ENCODE measurements around the gene OR4D9.
A peak's percentile ranks its signal among the peaks of the same experiment; 100 is the strongest.

OR4D9 gene

GRCh38 chr11:59550842-59551658, 39.7 kb downstream of the OR4D9 start:
- DNase-seq, result peak; percentile 91

- peak; percentile 54 for DNase-seq
Measured at GRCh38 chr11:59551659-59552521, 40.6 kb downstream of the OR4D9 start.

GRCh38 chr11:59552844-59553243, 41.5 kb downstream of the OR4D9 start:
- DNase-seq, result no peak

- no peak for DNase-seq
Measured at GRCh38 chr11:59553323-59553722, 42.0 kb downstream of the OR4D9 start.

GRCh38 chr11:59555601-59556114, 44.3 kb downstream of the OR4D9 start:
- DNase-seq, result no peak

GRCh38 chr11:59556115-59556916, 45.0 kb downstream of the OR4D9 start:
- peak; percentile 49 for DNase-seq

GRCh38 chr11:59556917-59557348, 45.6 kb downstream of the OR4D9 start:
- DNase-seq, result no peak

GRCh38 chr11:59558270-59558643, 46.9 kb downstream of the OR4D9 start:
- DNase-seq, result no peak

GRCh38 chr11:59559886-59560285, 48.5 kb downstream of the OR4D9 start:
- no peak for DNase-seq

- peak; percentile 37 for DNase-seq
Measured at GRCh38 chr11:59560290-59560701, 49.0 kb downstream of the OR4D9 start.

GRCh38 chr11:59560702-59561473, 49.5 kb downstream of the OR4D9 start:
- peak; percentile 75 for DNase-seq

GRCh38 chr11:59562292-59562691, 51.0 kb downstream of the OR4D9 start:
- DNase-seq, result no peak

All from NCI-H446 treated with DMSO at 0.1 percent for 48 hours (cell line).